ENCODE data around the gene BLTP3B.
"Not testable (repeated sequence)": the region's sequence is repeated elsewhere in the genome, so short reads cannot be mapped to it uniquely, and the experiment has no call there.

Gene BLTP3B

GRCh38 chr12:100142851-100143559 lies at the start of gene BLTP3B:
TSS of gene BLTP3B (minus strand) at chr12:100142874. CDS start at chr12:100142635, 239 bp downstream.
- DNase-seq, result peak; percentile 93 to 96

- no peak for DNase-seq
Measured at GRCh38 chr12:100189636-100190394, 47.1 kb upstream of the BLTP3B start.

- not testable (repeated sequence) for DNase-seq
Measured at GRCh38 chr12:100188888-100189635, 46.4 kb upstream of the BLTP3B start.

- no peak for DNase-seq
Measured at GRCh38 chr12:100187857-100188519, 45.3 kb upstream of the BLTP3B start.

- no peak for DNase-seq
Measured at GRCh38 chr12:100187068-100187467, 44.4 kb upstream of the BLTP3B start.

- no peak for DNase-seq
Measured at GRCh38 chr12:100186071-100186470, 43.4 kb upstream of the BLTP3B start.

- DNase-seq, result no peak
Measured at GRCh38 chr12:100185361-100185894, 42.8 kb upstream of the BLTP3B start.

GRCh38 chr12:100184549-100185145 lies 42.0 kb upstream of the BLTP3B start:
- DNase-seq, result no peak

GRCh38 chr12:100179252-100179651 lies 36.6 kb upstream of the BLTP3B start:
- DNase-seq, result no peak

- not testable (repeated sequence) for DNase-seq
Measured at GRCh38 chr12:100176493-100176892, 33.8 kb upstream of the BLTP3B start.

GRCh38 chr12:100174495-100174894 lies 31.8 kb upstream of the BLTP3B start:
- no peak for DNase-seq

- no peak for DNase-seq
Measured at GRCh38 chr12:100173111-100173510, 30.4 kb upstream of the BLTP3B start.

- DNase-seq, result no peak
Measured at GRCh38 chr12:100171248-100171647, 28.6 kb upstream of the BLTP3B start.

GRCh38 chr12:100170313-100170858 lies 27.7 kb upstream of the BLTP3B start:
- DNase-seq, result no peak

- no peak for DNase-seq
Measured at GRCh38 chr12:100169345-100169744, 26.7 kb upstream of the BLTP3B start.

GRCh38 chr12:100168562-100168961 lies 25.9 kb upstream of the BLTP3B start:
- DNase-seq, result no peak

- DNase-seq, result no peak
Measured at GRCh38 chr12:100166232-100166631, 23.6 kb upstream of the BLTP3B start.

GRCh38 chr12:100165356-100165755 lies 22.7 kb upstream of the BLTP3B start:
- no peak for DNase-seq

GRCh38 chr12:100164153-100164704 lies 21.6 kb upstream of the BLTP3B start:
- DNase-seq, result no peak

GRCh38 chr12:100163416-100164152 lies 20.9 kb upstream of the BLTP3B start:
- DNase-seq, result peak; percentile 71 to 79

All from activated T-cell treated with anti-CD3 and anti-CD28 coated beads, Interleukin-2, amount 50 U/mL, for 48 hours (primary cell).